Endometrium (tissue), 2 donors: ENCODE measurements around the gene ATXN7L1.
"Not testable (repeated sequence)": the region's sequence is repeated elsewhere in the genome, so short reads cannot be mapped to it uniquely, and the experiment has no call there.

Source experiments
- FAIRE-seq: peaks from 2 replicates; lab custom pipeline; 2012; peaks lifted over from hg19 to GRCh38; lab: Jason Lieb, UNC
- donor health status: control.
- donor health status: control.

ATXN7L1 gene

DNA sequence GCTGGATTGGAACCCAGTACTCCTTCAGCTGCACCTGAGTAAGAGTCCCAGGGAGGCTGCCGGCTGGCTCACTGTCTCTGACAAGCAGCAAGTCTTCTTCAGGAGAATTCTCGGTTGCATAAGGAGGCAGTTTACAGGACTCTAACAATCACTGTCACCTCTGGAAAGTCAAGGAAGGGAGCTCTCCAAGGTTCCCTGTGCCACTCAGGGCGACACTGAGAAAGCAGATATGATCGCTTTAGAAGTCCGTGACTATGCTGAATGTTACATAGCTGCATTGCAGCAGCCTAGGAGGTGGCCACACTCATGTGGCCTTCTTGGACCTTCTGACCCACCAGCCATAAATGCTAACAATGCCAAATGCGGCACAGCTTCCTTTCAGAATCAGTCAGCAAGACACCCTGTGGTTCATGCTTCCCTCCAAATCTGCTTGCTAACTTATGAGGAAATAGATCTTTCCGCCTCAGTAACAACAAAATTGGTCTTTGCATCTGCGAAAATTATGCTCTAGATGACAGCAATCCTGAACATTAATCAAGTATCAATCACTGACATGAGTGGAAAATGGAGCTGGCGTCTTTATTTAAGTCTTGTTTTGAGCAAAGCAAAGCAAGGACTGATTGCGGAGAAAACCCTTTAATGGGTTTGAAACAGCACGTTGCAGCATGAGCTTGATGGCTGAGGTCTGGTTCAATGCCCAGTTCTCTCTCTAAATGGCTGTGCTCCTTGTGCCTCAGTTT lies 132.9 kb downstream of the ATXN7L1 start:
- FAIRE-seq, result no peak

DNA sequence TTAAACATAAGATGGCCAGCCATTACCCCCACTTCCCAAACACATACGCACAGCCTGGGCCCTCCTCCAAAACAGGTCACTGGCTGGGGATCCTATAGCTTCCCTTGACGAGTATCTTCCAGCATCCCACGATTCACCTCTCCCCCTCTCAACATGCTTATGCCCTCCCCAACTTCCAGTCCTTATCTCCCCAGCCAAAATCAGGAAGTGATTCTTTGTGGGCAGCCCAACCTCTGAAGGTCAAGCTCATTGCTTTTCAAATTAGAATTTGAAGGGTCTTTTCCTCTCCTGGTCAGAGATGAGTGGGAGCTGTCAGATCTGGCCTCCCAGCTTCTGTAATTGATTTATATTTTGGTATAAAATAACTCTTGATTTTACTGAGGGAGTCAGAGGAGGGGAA lies 133.6 kb downstream of the ATXN7L1 start:
- no peak for FAIRE-seq

DNA sequence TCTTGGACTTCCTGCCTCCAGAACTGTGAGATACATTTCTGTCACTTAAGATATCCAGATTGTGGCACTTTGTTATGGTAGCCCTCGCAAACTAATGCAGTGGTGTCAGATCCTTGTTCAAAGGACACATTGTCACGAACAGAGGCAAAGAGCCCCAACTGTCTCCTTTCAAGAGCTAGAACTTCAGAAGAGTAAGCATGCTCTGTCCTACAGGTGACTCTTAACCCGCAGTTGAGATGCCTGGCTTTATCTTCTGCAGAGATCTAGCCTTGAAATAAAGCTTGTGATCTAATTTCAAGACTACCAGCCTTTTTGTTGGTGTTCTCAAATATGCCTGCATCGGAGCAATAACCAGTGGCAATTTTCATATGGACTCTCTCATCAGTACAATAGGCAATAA lies 134.4 kb downstream of the ATXN7L1 start:
- FAIRE-seq, result no peak

DNA sequence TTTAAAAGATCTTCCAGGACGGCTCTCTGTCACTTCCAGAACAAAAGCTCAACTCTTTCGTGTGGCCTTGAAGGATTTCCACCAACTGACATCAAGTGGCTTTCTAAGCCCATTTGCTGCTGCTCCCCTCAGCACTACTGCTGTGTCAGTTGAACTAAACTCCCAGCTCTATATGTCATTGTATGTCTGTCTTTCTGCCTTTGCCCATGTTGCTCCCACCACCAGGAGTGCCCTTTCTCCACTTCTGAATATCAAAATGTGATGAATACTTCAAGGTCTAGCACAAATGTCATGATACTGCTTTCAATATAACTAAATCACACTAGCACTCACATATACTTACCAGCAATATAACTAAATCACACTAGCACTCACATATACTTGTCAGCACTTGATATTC lies 138.3 kb downstream of the ATXN7L1 start:
- FAIRE-seq, result no peak

DNA sequence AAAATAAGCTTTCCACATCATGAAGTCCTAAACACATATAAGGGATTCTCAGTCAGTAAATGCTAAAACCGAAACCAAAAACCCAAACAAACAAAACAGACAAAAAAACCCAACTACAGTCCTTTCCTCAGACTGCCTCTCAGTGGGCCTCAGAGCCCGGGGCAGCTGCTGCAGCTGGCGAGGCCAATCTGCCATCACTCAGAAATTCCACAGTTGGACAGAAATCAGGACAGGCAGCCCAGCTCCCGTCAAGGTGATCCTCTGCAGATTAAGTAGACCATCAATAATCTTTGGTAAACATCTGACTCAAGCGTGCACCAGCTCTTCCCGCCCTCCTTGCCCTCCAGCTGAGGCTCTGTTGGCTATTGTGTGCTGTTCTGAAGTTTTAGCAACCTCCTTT lies 142.2 kb downstream of the ATXN7L1 start:
- no peak for FAIRE-seq

DNA sequence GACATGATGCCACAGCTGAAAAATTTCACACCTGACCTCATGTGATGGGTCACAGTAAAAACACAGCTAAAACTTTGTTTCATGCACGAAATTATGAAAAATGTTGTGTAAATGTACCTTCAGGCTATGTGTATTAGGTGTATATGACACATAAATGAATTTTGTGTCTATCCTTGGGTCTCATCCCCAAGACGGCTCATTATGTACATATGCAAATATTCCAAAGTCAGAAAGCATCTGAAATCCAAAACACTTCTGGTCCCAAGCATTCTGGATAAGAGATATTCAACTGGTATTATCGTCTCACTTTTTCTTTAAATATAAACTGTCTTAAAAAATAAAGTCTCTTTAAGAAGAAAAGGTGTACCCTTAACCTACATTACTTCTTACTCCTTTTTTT lies 145.4 kb downstream of the ATXN7L1 start:
- no peak for FAIRE-seq

DNA sequence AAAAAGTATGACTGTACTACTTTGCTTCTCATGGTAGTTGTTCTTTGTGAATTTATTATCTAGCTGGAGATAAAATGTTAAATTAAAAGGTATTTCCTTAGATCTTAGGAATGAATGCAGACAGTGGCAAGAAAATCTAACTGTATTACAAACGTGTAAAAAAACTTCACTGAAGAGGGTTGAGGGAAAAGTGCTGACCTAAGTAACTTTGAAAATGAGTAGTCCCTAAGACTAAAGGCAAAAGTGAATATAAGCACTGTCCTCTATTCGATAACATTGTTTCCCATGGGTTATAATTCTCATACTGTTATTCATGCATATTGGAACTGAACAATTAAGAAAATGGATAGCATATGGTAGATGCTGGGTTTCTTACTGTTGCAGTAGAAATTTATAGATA lies 148.4 kb downstream of the ATXN7L1 start:
- FAIRE-seq, result no peak

DNA sequence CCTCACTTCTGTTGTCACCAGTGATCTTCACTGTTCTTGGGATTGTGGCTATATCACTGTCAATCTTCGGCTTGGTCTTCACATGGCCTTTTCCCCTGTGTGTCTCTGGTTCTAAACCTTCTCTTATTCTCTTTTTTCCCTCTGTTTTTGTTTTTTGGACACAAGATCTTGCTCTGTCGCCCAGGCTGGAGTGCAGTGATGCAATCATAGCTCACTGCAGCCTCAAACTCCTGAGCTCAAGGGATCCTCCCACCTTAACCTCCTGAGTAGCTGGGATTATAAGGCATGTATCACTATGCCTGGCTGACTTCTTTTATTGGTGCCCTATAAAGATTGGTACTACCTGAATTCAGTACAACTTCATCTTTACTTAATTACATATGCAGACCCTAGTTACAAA lies 151.7 kb downstream of the ATXN7L1 start:
- FAIRE-seq, result no peak

DNA sequence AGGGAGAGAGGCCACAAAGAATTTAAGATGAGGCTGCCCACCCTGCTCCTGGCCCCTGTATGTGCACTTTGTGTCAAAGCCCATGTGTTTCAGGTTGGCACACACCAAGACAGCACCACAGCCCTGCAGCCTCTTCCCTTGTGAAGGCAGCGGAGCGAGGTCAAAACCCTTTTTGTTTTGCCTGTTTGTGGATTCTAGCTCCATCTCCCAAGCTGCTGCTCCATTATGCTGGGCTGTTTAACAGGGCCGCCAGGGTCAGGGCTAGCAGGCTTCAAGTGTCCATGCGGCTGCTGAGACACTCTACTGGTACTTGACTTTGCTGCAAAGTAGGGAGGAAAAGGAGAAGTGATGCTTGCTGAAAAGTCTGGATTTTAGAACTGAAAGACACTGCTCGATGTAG lies 152.8 kb downstream of the ATXN7L1 start:
- no peak for FAIRE-seq

DNA sequence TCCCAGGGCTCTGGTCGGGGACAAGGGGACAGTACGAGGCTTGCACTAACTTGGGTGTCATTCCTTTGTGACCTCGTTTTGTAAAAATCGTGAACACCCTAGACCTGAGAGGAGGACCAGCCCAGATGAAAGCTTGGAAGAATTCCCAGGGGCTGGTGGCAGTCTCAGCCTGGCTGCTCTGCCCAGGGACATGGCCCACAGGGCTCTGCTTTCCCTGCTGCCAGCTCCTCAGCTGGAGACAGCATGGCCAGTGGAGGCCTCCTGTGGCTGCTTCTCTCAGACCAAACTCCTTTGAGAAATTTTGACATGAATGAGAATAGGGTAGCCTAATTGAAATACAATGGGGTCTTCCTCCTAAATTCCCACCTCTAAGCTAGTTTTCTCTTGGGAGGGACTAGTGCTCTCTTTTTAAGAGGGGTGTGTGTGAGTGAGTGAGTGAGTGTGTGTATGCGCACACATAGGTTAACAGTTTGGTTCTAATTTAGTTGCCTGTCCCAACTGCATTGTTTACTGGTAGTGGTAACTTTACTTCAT lies 154.8 kb downstream of the ATXN7L1 start:
- no peak for FAIRE-seq

DNA sequence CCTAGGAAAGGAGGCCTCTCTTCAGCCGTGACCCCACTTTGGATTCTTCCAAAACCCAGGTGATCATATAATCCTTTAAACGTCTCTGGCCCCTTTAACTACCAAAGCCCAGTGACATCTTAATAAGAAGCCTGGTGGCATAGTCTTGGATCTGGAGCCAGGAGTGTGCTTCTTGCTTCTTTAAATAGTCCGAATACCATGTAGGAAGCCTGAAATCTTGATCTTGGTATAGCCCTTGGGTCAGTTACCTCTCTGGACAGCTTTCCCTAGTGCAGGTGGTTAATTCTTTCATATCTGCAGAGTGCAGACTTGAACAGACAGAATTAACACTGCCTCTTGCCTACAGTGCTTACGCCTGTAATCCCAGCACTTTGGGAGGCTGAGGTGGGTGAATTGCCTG lies 156.5 kb downstream of the ATXN7L1 start:
- no peak for FAIRE-seq

DNA sequence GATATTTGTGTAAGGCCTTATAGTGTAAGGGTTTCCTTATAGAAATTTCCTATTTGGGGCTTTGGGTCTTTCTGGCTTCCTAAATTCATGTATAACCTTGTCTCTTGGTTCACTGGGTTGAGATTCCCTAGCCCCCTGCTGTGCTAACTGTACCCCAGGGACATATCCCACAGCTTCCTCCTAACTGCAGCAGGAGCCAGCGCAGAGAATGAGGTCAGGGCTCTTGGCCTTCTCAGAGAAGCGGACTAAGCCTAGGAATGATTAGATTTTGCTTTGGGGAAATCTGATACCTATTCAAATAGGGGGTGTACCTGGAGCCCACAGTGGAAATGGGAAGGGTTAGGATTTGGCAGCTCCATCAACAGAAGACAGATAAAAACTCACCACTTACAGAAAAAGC lies 157.0 kb downstream of the ATXN7L1 start:
- FAIRE-seq, result no peak

DNA sequence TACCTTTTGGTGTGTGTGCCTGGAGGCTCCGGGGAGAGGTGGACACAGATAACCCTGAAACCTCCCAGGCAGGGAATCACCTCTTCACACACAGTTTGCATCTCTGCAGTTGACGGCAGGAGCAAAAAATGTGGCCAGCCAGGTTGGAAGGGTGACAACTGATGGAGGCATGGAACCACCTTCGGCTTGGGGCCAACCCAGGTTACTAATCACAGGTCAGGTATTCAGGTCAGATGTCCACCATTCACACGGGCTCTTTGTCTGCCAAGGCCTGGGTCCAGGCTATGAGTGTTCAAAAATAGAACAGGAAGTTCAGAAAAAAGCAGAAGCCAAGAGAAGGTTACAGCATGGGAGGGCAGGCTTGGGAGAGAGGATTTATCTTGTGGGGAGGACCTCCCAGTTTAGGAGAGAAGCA lies 157.9 kb downstream of the ATXN7L1 start:
- no peak for FAIRE-seq

DNA sequence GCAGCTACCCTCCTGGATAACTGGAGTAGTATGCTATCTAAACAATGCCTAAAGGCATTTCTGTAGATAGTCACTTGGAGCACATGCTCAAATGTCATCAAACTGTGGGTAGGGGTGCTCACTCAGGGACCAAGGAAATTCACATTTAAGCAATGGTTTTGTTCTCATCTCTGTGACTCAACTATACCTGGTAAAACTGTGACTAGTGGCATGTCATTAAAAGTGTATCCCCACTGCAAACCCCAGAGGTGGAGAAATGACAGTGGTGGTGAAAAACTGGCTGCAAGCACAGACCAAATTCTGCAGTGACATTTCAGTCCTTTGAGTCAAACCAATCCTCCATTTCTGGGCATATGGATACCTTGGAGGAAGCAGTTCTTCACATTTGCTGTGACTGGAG lies 160.9 kb downstream of the ATXN7L1 start:
- FAIRE-seq, result no peak

DNA sequence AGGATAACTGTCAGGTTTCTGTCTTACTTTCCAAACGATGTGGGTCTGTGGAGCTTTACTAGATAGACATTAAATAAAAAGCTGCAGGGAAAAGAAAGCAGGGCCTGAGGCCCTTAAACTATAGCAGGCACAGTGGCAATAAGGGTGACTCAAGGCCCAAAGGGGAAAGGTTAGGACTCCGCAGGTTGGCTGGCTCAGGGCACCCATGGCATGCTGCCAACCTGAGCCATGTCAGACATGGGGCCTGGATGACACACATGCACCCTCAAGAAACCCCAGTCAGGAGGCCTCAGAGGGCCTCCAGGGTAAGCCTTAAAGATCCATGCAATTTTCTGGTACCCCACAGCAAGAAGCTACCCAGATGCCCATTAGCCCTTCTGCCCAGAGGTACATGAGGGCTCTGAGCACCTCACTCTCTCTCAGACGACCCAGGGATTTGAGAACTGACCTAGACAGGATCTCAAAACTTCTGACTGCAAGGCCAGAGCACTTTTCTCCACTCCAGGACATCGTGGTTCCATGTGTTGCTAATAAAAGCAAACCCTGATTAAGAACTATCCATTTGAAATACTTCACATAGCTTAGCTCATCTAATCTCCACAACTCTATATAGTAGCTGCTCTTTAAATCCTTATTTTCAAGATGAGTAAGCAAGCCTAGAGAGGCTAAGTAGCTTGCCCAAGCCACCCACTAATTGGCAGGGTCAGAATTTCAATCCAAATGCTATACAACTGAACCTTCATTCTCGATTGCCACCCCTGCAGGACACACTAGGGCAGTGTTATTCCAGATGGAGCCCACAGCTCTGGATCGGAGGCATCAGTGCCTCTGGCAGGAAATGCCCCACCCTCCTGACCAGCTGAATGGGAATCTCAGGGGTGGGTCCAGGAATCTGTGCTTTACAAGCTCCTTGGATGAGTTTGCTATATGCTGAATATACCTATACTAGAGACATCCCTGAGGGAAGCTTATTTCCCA lies 162.6 kb downstream of the ATXN7L1 start:
- no peak for FAIRE-seq

DNA sequence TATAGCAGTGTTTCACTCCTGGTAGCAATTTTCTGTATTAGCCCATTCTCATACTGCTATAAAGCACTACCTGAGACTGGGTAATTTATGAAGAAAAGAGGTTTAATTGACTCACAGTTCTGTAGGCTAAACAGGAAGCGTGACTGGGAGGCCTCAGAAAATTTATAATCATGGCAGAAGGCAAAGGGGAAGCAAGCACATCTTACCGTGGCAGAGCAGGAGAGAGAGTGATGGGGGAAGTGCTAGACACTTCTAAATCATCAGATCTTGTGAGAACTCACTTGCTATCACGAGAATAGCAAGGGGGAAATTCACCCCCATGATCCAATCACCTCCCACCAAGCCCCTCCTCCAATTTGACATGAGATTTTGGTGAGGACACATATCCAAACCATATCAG lies 163.5 kb downstream of the ATXN7L1 start:
- FAIRE-seq, result no peak

DNA sequence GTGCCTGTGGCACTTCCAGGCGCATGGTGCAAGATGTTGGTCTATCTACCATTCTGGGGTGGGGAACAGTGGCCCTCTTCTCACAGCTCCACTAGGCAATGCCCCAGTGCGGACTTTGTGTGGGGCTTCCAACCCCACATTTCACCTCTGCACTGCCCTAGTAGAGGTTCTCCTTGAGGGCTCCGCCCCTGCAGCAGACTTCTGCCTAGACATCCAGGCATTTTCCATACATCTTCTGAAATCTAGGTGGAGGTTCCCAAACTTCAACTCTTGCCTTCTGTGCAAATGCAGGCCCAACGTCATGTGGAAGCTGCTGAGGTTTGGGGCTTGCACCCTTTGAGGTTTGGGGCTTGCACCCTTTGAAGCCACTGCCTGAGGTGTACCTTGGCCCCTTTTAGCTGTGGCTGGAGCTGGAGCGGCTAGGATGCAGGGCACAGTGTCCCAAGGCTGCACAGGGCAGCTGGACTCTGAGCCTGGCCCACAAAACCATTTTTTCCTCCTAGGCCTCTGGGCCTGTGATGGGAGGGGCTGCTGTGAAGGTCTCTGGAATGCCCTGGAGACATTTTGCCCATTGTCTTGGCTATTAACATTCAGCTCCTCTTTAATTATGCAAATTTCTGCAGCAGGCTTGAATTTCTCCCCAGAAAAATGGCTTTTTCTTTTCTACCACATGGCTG lies 164.5 kb downstream of the ATXN7L1 start:
- FAIRE-seq, result no peak

DNA sequence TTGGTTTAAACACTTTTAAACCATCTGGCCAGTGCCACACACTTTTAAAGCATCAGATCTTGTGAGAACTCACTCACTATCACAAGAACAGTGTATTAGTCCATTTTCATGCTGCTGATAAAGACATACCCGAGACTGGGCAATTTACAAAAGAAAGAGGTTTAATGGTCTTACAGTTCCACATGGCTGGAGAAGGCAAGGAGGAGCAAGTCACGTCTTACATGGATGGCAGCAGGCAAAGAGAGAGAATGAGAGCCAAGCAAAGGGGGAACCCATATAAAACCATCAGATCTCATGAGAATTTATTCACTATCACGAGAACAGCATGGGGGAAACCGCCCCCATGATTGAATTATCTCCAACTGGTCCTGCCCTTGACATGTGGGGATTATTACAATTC lies 165.7 kb downstream of the ATXN7L1 start:
- FAIRE-seq, result not testable (repeated sequence)

DNA sequence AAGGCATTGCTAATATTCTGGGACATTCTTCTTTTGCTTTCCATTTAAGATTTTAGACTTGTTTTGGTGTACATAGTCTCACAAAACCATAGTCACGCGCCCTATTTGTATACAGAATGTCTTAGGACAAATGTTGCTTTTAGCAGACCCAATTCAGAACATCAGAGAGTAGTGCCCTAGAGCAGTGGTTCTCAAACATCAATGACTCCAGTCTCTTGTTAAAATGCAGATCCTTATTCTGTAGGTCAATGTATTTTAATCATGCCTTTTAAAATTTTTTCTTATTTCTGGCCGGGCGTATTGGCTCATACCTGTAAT lies 167.7 kb downstream of the ATXN7L1 start:
- FAIRE-seq, result no peak

DNA sequence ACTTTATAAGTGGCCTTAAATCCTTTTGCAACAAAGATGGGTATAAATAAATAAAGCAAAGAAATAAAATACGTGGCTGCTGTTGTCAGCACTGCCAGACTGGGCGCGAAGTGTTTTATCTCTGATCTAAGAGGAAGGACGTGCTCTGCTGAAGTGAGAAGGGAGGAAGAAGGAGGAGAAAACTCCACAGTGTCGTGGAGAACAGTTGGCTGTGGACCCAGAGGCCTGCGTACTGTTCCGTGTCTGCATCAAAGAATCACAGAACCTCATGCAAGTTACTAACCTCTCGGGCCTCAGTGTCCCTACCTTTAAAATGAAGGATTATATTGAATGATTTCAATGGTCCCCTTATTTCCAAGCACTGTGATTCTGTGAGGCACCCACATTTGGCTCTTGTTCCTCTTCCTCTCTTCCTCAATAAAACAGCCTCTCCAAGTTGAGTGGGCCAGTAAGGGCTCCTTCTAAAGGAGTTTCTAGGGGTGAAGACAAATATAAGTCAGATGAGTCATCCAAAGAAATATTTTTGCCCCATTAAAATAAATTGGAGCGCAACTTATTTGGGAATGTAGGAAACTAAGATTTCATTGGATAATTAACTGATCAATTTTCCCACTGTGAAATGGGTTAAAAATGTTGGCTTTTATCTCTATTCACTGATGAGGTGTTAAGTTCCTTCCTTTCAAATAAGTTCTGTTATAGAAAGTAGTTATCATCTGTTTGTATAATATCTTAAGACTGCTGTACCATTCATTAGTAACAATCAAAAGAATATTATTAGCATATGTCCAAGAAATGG lies 168.2 kb downstream of the ATXN7L1 start:
- no peak for FAIRE-seq

DNA sequence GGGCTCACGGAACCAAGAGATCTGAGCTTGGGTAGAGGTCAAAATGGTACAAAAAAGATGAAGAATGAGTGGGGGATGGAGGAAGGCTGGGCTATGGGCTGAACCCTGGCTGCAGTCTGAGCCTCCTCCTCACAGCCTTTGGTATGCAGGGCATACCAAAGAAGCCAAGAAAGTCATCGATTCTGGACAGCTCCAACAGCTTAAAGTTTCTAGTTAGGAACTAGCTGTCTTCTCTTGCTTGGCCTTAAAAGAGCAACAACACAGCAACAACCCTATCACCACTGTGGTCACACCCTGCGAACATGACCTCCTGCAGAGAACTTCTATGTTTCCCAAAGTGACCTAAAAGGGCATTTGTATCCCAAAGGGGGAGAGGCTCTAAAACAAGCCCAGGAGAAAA lies 169.0 kb downstream of the ATXN7L1 start:
- FAIRE-seq, result no peak

DNA sequence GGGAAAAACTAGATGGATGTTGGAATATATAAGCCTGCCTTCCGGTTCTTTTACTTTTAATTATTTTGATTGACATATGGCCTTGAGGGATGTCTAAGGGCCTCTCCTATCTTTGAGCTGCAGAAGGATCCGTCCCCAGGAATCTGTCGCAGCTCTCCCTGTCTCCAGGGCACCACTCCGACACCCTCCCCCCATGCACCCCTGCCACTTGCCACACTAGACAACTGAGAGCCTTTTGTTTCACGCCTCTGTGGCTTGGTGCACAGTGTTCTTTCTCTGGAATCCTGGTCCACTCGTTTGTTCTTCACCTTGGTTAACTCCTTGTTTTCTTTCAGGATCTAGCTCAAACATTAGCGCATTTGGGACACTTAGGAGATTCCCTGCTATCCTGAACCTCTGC lies 171.0 kb downstream of the ATXN7L1 start:
- FAIRE-seq, result no peak
